Motor neuron (in vitro differentiated cells): ENCODE measurements around the gene FOXF2. TPM values are rescaled to one million over a fixed set of nuclear protein-coding genes. Genes with fewer than 3 reads are reported as not detected.

Experiments
- ATAC-seq, 8 experiments: fragments of 200-7000 bp; cut with Tn5 transposase; replicated peaks in 6 of 8; 2 replicates each; pipeline ENCODE4 v1.8.0; 2021; ENCODE audit warnings: mild to moderate bottlenecking in 8 of 8, moderate library complexity in 8 of 8
- H3K27ac ChIP-seq, 2 donors: fragments of 250-450 bp; sonication (Bioruptor Pico); 2 replicates each; pipeline ENCODE4 v1.9.0; 2021; ENCODE audit warnings: antibody characterized with exemption in 2 of 2, mild to moderate bottlenecking in 2 of 2, moderate library complexity in 1 of 2
- H3K4me1 ChIP-seq, 2 donors: fragments of 250-450 bp; sonication (Bioruptor Pico); replicated peaks in 1 of 2; 2 replicates each; pipeline ENCODE4 v1.6.1; 2021; ENCODE audit warnings: antibody characterized with exemption in 2 of 2, mild to moderate bottlenecking in 2 of 2, moderate library complexity in 1 of 2
- H3K4me3 ChIP-seq, 5 donors: fragments of 250-450 bp; sonication (Bioruptor Pico); 2 replicates each; pipeline ENCODE4 v1.9.0; 2021; ENCODE audit warnings: antibody characterized with exemption in 5 of 5, mild to moderate bottlenecking in 5 of 5, moderate library complexity in 4 of 5
- WGBS, 10 experiments: fragments of 450-650 bp; shearing (Covaris generic); methylation state at CpG; one replicate each; pipeline ENCODE4 v1.0.0; 2022; 5-methylcytosine and 5-hydroxymethylcytosine counted together
- in situ Hi-C, 9 experiments: fragments of 400-800 bp; cut with MboI; loops; one replicate each; pipeline ENCODE4 v1.15.0; 2021; ENCODE audit warnings: low sequenced_read_pairs in 9 of 9, low pct_unique_long_range_greater_than_20kb in 2 of 9; ENCODE audit not compliant: unreplicated experiment in 9 of 9
- total RNA-seq, 8 experiments: library from RNA; unstranded; fragments of 300-600 nt; gene quantifications; 2 replicates each; pipeline versions ENCODE4 v1.2.3 to v1.2.4, GENCODE V29; 2022

FOXF2 gene
- total RNA-seq, 8 experiments from 2014 or later, result 0.08 to 6.9 (median 0.24) TPM; not detected in 2

- 0 to 16% (median 0%) methylated on average over 1 to 11 of the region's 87 CpGs; no CpG with 5 or more reads in 7 of the 10 experiments for WGBS, 10 experiments
- peak; percentile 89 to 98 (median 95) for ATAC-seq
- Histone ChIP-seq H3K4me3 (peak overlapping the region in 4 of 5 donors; percentile 14 to 32 (median 24)), H3K4me1 (peaks cover 2 to 5% of the 10 kb centered on the region in 2 donors), H3K27ac (no peak overlapping the region)
- in situ Hi-C loops, result loop anchor here in 8 of 9 experiments (10.0 to 25.0 kb wide), 3 partner anchors 587 to 794 kb away; no protein-coding TSS in a partner anchor
Measured at GRCh38 chr6:1381481-1382330, 7.7 kb upstream of the FOXF2 start.

- in situ Hi-C loops, result loop anchor here in 8 of 9 experiments (10.0 to 25.0 kb wide), 3 partner anchors 588 to 795 kb away; no protein-coding TSS in a partner anchor
- ATAC-seq, result peak in 3 of 8 experiments; percentile 17 to 19 (median 17)
- no peak overlapping the region for H3K27ac ChIP-seq
- peak overlapping the region in 2 of 5 donors; percentile 28 to 32 for H3K4me3 ChIP-seq
- WGBS, 10 experiments, result 0 to 7% (median 0%) methylated on average over 1 to 9 of the region's 35 CpGs; no CpG with 5 or more reads in 6 of the 10 experiments
- peaks cover 2 to 5% of the 10 kb centered on the region in 2 donors for H3K4me1 ChIP-seq
Measured at GRCh38 chr6:1382331-1382882, 7.0 kb upstream of the FOXF2 start.

- Histone ChIP-seq H3K27ac (no peak overlapping the region), H3K4me3 (no peak overlapping the region), H3K4me1 (peaks cover 2 to 5% of the 10 kb centered on the region in 2 donors)
- WGBS, 10 experiments, result 0 to 100% (median 5%) methylated on average over 1 to 9 of the region's 57 CpGs; no CpG with 5 or more reads in 3 of the 10 experiments
- ATAC-seq, result no peak
- in situ Hi-C loops, result loop anchor here in 8 of 9 experiments (10.0 to 25.0 kb wide), 3 partner anchors 588 to 796 kb away; no protein-coding TSS in a partner anchor
Measured at GRCh38 chr6:1382883-1383728, 6.3 kb upstream of the FOXF2 start.

- Histone ChIP-seq H3K27ac (no peak overlapping the region), H3K4me3 (no peak overlapping the region), H3K4me1 (peaks cover 2 to 5% of the 10 kb centered on the region in 2 donors)
- ATAC-seq, result no peak
- 0 to 15% (median 4%) methylated on average over 3 to 19 of the region's 71 CpGs; no CpG with 5 or more reads in 6 of the 10 experiments for WGBS, 10 experiments
- in situ Hi-C loops, result loop anchor here in 8 of 9 experiments (10.0 to 25.0 kb wide), 3 partner anchors 589 to 797 kb away; no protein-coding TSS in a partner anchor
Measured at GRCh38 chr6:1383729-1384548, 5.4 kb upstream of the FOXF2 start.

- no peak overlapping the region for H3K27ac ChIP-seq
- H3K4me1 ChIP-seq, result peaks cover 2 to 7% of the 10 kb centered on the region in 2 donors
- H3K4me3 ChIP-seq, result no peak overlapping the region
- ATAC-seq, result no peak
- in situ Hi-C loops, result loop anchor here in 8 of 9 experiments (10.0 to 25.0 kb wide), 3 partner anchors 590 to 797 kb away; no protein-coding TSS in a partner anchor
- WGBS, 10 experiments, result 0 to 100% (median 10%) methylated on average over 1 to 8 of the region's 34 CpGs; no CpG with 5 or more reads in 3 of the 10 experiments
Measured at GRCh38 chr6:1384549-1385128, 4.7 kb upstream of the FOXF2 start.

- ATAC-seq, result no peak
- in situ Hi-C loops, result loop anchor here in 8 of 9 experiments (10.0 to 25.0 kb wide), 3 partner anchors 591 to 798 kb away; no protein-coding TSS in a partner anchor
- Histone ChIP-seq H3K4me3 (no peak overlapping the region), H3K4me1 (peaks cover 2 to 7% of the 10 kb centered on the region in 2 donors), H3K27ac (no peak overlapping the region)
- 0 to 86% (median 8%) methylated on average over 1 to 13 of the region's 39 CpGs for WGBS, 10 experiments
Measured at GRCh38 chr6:1385129-1386037, 4.0 kb upstream of the FOXF2 start.

- 21 to 100% (median 71%) methylated on average over 1 to 4 of the region's 4 CpGs; no CpG with 5 or more reads in 2 of the 10 experiments for WGBS, 10 experiments
- Histone ChIP-seq H3K27ac (no peak overlapping the region), H3K4me1 (peaks cover 2 to 7% of the 10 kb centered on the region in 2 donors), H3K4me3 (no peak overlapping the region)
- no peak for ATAC-seq
- in situ Hi-C loops, result loop anchor here in 8 of 9 experiments (10.0 to 25.0 kb wide), 3 partner anchors 591 to 799 kb away; no protein-coding TSS in a partner anchor
Measured at GRCh38 chr6:1386038-1386709, 3.2 kb upstream of the FOXF2 start.

- no peak overlapping the region for H3K4me3 ChIP-seq
- peaks cover 0 to 4% of the 10 kb centered on the region in 2 donors for H3K4me1 ChIP-seq
- in situ Hi-C loops, result loop anchor here in 8 of 9 experiments (10.0 to 25.0 kb wide), 3 partner anchors 593 to 800 kb away; no protein-coding TSS in a partner anchor
- no peak overlapping the region for H3K27ac ChIP-seq
- no peak for ATAC-seq
- 3 to 83% (median 40%) methylated on average over 2 to 11 of the region's 11 CpGs; no CpG with 5 or more reads in 2 of the 10 experiments for WGBS, 10 experiments
Measured at GRCh38 chr6:1387538-1387875, 1.9 kb upstream of the FOXF2 start.

- Histone ChIP-seq H3K4me1 (peaks cover 0 to 4% of the 10 kb centered on the region in 2 donors), H3K27ac (no peak overlapping the region), H3K4me3 (no peak overlapping the region)
- in situ Hi-C loops, result loop anchor here in 8 of 9 experiments (10.0 to 25.0 kb wide), 3 partner anchors 593 to 801 kb away; no protein-coding TSS in a partner anchor
- ATAC-seq, result peak in 4 of 8 experiments; percentile 7 to 17 (median 16)
- 2 to 100% (median 17%) methylated on average over 1 to 13 of the region's 20 CpGs; no CpG with 5 or more reads in 1 of the 10 experiments for WGBS, 10 experiments
Measured at GRCh38 chr6:1387876-1388629, 1.3 kb upstream of the FOXF2 start.
